GM19035 (cell line): Measurements from ENCODE around the gene OR8G1.
"Not testable (repeated sequence)": the region's sequence is repeated elsewhere in the genome, so short reads cannot be mapped to it uniquely, and the experiment has no call there.

Experiments used
- ATAC-seq: cut with Tn5 transposase; IDR thresholded peaks from one replicate; pipeline ENCODE4 v1.9.1; 2021; ENCODE audit not compliant: unreplicated experiment

The OR8G1 gene

GRCh38 chr11:124233376-124233775, 7.5 kb upstream of the OR8G1 start:
- no peak for ATAC-seq

- ATAC-seq: no peak
These were observed 2.4 kb upstream of the OR8G1 start for GRCh38 chr11:124238512-124238911.

- ATAC-seq: not testable (repeated sequence)
These were observed 9.0 kb downstream of the OR8G1 start for GRCh38 chr11:124249869-124250268.

GRCh38 chr11:124256076-124256475, 15.2 kb downstream of the OR8G1 start, which contains the start of gene OR8G5:
TSS of gene OR8G5 (plus strand) at chr11:124256376. CDS start at chr11:124264932, 8,556 bp downstream.
- ATAC-seq: no peak

- not testable (repeated sequence) for ATAC-seq
These were observed 24.1 kb downstream of the OR8G1 start for GRCh38 chr11:124265041-124265440.

- not testable (repeated sequence) for ATAC-seq
These were observed 30.0 kb downstream of the OR8G1 start for GRCh38 chr11:124270886-124271285.

- no peak for ATAC-seq
These were observed 33.1 kb downstream of the OR8G1 start for GRCh38 chr11:124274000-124274399.

- no peak for ATAC-seq
These were observed 35.2 kb downstream of the OR8G1 start for GRCh38 chr11:124276081-124276480.

GRCh38 chr11:124277207-124277606, 36.3 kb downstream of the OR8G1 start:
- ATAC-seq: no peak

- no peak for ATAC-seq
These were observed 36.9 kb downstream of the OR8G1 start for GRCh38 chr11:124277804-124278203.

- no peak for ATAC-seq
These were observed 37.4 kb downstream of the OR8G1 start for GRCh38 chr11:124278261-124278660.

GRCh38 chr11:124285610-124286344, 44.9 kb downstream of the OR8G1 start:
- ATAC-seq: no peak

- ATAC-seq: no peak
These were observed 53.8 kb downstream of the OR8G1 start for GRCh38 chr11:124294687-124295086.

- no peak for ATAC-seq
These were observed 55.1 kb downstream of the OR8G1 start for GRCh38 chr11:124296016-124296415.

GRCh38 chr11:124297921-124298320, 57.0 kb downstream of the OR8G1 start:
- no peak for ATAC-seq

GRCh38 chr11:124301548-124301947, 60.7 kb downstream of the OR8G1 start:
- ATAC-seq: no peak

- no peak for ATAC-seq
These were observed 61.6 kb downstream of the OR8G1 start for GRCh38 chr11:124302347-124303125.
